ENCODE results near the gene GLDN. TPM values are rescaled to one million over a fixed set of nuclear protein-coding genes. Genes with fewer than 3 reads are reported as not detected.

The GLDN gene
- total and polyA plus RNA-seq, 10 of the 15 experiments (the other 5 are each of a cell fraction or from before 2014, with no cell fraction given): 0.13 TPM; not detected in 9

DNA sequence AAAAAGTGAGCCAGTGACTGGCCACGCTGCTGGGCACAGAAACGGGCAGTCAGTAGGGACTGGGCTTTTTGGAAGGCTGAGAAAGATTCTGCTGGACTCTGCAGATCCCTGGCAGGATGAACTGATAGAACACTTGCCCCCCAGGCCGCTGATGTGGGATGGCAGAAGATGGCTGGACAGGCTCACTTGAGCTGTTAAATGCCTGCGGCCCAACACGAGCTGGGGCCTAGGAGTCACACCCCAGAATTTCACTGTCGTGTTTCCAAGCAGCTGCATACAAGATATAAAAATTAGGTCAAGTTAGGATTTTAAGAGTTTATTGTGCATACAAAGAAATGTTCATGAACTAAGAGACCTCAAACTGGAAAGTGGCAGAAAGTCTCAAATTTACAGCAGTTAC, 26.9 kb downstream of the GLDN start:
- Histone ChIP-seq H3K4me1 (ENCODE audit: control insufficient read depth, insufficient read depth, low read length) (peaks cover 4% of the 10 kb centered on the region), H3K27ac (ENCODE audit: control insufficient read depth, insufficient read depth) (no peak overlapping the region), H3K79me2 (ENCODE audit: control insufficient read depth, insufficient read depth, low read length) (no peaks in the 10 kb centered on the region), H3K4me3 (no peak overlapping the region), H3K9me3 (replicated peaks; ENCODE audit: control insufficient read depth, insufficient read depth, low read length) (no peaks in the 10 kb centered on the region), H4K20me1 (ENCODE audit: control insufficient read depth, insufficient read depth) (no peaks in the 10 kb centered on the region), H3K9ac (ENCODE audit: control insufficient read depth, insufficient read depth, low read length) (no peak overlapping the region), H3K27me3 (replicated peaks in 1 of 2; ENCODE audit: control insufficient read depth in 2 of 2, insufficient read depth in 2 of 2, low read length in 1 of 2) (peaks cover 5 to 8% of the 10 kb centered on the region in 2 experiments; a peak in 3 of 4 replicates), H2AFZ (ENCODE audit: control insufficient read depth, low read depth, low read length) (no peak overlapping the region), H3K4me2 (ENCODE audit: control insufficient read depth, insufficient read depth) (no peak overlapping the region), H3K36me3 (ENCODE audit: control insufficient read depth in 2 of 2, insufficient read depth in 2 of 2, low read length in 1 of 2) (no peaks in the 10 kb centered on the region)
- ChIA-PET POLR2A (no interaction called here), RAD21 (ENCODE audit: unreplicated experiment) (interaction anchor here (1.1 to 2.3 kb wide), 2 partner anchors 81 to 260 kb away, joined by 3 to 10 read pairs; no protein-coding TSS in a partner anchor), CTCF (interaction anchor here (0.9 to 2.8 kb wide), 7 partner anchors 11 to 206 kb away, joined by 3 to 20 read pairs (median 9); no protein-coding TSS in a partner anchor), SMC1A (ENCODE audit: uncharacterized antibody, unreplicated experiment) (interaction anchor here (1.1 to 2.3 kb wide), 6 partner anchors 10 to 206 kb away, joined by 3 to 10 read pairs (median 4); no protein-coding TSS in a partner anchor)
- TF ChIP-seq ZNF217 (IDR thresholded peaks at IDR 0.05): no peak
- TF ChIP-seq, protein P1, sequence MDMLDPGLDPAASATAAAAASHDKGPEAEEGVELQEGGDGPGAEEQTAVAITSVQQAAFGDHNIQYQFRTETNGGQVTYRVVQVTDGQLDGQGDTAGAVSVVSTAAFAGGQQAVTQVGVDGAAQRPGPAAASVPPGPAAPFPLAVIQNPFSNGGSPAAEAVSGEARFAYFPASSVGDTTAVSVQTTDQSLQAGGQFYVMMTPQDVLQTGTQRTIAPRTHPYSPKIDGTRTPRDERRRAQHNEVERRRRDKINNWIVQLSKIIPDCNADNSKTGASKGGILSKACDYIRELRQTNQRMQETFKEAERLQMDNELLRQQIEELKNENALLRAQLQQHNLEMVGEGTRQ (IDR thresholded peaks at IDR 0.05; ENCODE audit: borderline replicate concordance, low read depth, low read length): no peak
- no peak for TF ChIP-seq JUNB (IDR thresholded peaks at IDR 0.05)
- TF ChIP-seq FOXM1 (IDR thresholded peaks at IDR 0.05; ENCODE audit: low read depth, low read length): no peak
- no peak for TF ChIP-seq TCF3 (IDR thresholded peaks at IDR 0.05; ENCODE audit: borderline replicate concordance, insufficient read depth, low read depth, low read length)
- TF ChIP-seq RELA (IDR thresholded peaks at IDR 0.05; ENCODE audit: borderline replicate concordance, partially characterized antibody): no peak
- no TSS peak for BruUV-seq (replicated peaks)
- ATAC-seq (no peak), FAIRE-seq (no peak), DNase-seq (ENCODE audit: low read depth, low spot score) (no peak)
- in situ Hi-C loops (cut with MboI): no loop called here
- intact Hi-C loops (cut with micrococcal nuclease; ENCODE audit: unreplicated experiment): no loop called here
- WGBS (ENCODE audit: insufficient coverage, insufficient replicate concordance, low lambda C conversion rate, missing lambda C conversion rate): 46% methylated on average over 6 of the region's 6 CpGs
